GM18511 (cell line): ENCODE results near the gene RPS6KL1.

Experiments used
- ATAC-seq: cut with Tn5 transposase; IDR thresholded peaks from one replicate; pipeline ENCODE4 v1.9.1; 2021; ENCODE audit warnings: mild to moderate bottlenecking, moderate library complexity; ENCODE audit not compliant: unreplicated experiment

Gene RPS6KL1, protein sequence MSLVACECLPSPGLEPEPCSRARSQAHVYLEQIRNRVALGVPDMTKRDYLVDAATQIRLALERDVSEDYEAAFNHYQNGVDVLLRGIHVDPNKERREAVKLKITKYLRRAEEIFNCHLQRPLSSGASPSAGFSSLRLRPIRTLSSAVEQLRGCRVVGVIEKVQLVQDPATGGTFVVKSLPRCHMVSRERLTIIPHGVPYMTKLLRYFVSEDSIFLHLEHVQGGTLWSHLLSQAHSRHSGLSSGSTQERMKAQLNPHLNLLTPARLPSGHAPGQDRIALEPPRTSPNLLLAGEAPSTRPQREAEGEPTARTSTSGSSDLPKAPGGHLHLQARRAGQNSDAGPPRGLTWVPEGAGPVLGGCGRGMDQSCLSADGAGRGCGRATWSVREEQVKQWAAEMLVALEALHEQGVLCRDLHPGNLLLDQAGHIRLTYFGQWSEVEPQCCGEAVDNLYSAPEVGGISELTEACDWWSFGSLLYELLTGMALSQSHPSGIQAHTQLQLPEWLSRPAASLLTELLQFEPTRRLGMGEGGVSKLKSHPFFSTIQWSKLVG

DNA sequence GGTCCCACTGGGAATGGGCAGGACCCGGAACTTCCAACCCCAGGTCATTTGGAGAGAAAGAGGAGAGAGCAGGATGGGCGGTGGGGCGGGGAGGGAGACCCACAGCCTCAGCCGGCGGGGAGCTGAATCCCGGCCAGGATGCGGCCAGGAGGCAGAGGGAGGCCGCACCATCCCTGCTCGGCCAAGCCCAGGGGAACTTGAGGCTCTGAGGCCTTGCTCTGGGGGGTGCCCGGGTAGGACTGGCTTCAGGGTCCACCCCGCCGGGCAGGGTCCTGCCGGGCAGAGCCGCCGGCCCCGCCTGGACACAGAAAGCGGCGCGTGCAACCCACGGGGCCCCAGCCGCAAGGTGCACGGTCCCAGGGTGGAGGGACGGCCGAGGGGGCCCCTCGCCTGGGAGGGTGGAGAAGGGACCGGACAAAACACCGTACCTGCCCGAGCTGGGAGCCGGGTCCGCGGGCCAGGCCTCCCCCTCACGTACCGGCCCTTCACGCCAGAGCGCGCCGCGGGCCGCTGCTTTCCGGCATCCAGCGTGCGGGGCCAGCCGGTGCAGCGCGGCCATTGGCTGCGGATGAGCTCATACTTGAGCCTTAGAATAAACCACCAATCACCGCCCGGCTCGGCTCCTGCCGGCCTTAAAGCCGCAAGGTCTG, at the start of gene RPS6KL1:
TSS of gene RPS6KL1 (minus strand) at position 509 of the 650 bp plus-strand sequence. CDS start 1,719 bp downstream, outside the sequence.
- ATAC-seq, result peak; percentile 85

DNA sequence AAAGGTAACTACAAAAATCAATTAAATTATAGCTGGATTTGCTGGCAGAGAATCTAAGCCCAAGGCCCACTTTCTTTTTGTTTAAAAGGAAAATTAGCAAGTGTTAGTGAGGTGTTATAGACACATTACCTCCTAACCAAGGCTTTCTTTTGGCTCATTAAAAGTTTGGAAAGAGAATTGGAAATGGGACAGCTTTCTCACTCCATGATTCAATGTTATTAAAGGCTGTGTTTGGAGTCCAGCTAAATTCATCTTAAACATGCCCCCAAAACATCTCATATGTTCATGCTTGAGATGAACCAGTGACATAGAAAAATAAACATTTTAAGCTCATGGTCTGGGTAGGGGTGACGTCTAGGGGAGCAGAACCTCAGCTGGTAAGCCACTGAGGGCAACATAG, 45.8 kb upstream of the RPS6KL1 start:
- no peak for ATAC-seq

DNA sequence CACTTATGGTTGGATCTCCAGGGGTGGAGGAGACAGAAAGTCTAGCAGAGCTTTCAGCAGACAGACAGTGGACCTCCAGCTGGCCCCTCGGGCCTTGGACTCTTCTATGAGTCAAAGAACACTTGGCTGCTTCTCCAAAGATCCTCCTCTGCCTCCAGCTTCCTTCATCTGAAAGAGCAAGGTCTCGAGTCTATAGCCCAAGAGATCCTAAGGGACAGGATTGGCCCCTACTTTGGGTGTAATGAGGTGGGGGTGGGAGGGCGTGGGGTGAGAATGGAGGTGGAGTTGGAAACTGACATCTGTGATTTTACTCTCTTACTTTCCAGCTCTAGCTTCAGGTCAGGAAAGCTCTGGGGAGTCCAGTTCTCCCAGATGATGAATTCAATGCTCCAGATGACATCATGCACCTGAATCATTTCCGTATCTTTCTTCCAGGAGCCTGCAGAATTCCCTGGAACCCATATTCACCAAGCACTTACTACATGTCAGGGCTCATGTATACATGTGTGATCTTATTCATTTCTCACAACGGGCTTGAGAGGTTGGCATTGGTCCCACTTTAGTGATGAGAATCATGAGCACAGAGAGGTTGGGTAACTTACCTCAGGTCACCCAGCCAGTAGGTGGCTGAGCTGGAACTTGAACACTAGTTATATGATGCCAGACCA, 42.6 kb upstream of the RPS6KL1 start:
- ATAC-seq, result no peak

DNA sequence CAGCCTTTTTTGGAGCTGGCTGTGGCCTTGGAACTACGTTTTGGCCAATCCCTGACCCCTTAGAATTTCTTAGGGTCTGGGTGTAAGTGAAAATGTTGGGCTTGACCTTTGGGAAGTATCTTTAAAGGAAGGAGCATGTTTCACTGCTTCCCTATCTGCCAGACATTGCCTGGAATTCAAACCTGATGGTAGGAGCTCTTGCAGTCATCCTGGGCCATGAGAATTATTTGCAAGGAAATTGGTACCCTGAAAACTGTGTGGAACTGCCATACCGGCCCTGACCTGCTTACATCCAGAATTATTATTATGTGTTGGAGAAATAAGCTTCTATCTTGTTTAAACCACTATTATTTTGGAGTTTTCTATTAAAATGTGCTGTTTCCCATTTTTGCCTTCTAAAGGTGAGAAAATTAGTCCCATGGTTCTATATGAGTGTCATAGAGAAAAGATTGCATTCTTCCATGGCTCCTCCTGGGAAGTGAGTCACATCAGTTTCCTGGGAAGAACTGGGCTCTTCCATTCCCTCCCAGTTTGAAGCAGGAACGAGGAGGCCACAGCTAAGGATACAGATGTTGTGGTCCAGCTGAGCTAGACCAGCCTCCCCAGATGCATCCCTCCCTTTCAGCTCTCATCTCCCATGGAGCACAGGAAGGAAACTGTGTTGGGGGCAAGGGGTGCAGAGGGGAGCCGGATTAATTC, 41.9 kb upstream of the RPS6KL1 start:
- no peak for ATAC-seq

DNA sequence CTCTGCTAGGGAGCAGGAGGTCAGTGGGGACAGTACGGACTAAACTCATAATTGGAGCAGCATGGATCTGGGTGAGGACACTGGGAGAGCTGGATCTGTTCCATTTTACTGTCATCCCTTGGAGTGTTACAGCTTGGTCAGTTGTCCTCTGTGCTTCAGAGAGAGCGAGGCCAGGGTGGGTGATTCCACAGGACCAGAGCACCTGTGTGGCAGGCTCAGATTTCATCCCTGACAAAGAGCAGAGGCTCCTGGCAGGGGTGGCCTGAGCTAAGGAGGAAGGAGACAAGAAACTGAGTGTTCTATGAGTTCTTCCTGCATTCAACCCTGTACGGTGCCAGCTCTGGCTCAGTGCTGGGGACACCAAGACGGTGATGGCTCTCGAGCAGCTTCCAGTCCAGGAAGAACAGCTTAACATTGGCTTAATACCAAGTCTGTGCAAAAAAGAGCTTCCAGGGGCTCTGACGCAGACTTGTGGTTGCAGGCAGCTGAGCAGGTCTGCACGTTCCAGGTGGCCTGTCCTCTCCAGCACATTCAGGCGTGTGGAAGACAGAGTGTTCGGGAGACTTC, 40.7 kb upstream of the RPS6KL1 start:
- no peak for ATAC-seq

DNA sequence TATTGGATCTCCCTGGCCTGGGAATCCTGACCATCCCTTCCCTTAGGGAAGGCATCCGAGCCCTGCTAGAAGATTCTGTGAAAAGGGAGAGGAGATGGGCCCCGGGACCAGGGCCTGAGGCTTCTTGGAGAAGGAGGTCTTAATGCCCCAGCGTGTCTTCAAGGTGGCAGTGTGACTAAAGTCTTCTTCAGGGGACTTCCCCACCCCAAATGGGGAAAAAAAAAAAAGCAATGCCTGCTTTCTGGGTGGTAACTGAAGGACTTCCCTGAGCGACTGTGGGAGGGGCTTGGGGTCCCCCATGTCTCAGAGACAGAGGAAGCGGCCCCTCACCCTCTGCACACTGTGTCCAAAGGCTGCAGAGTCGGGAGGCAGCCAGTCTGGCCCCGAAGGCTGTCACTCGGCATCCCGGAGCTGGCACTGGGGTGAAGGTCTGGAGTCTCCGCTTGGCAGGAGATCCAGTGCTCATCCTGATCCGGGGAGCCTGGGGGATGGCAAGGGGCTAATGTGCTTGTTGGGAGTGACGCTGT, 40.2 kb upstream of the RPS6KL1 start:
- ATAC-seq, result no peak

DNA sequence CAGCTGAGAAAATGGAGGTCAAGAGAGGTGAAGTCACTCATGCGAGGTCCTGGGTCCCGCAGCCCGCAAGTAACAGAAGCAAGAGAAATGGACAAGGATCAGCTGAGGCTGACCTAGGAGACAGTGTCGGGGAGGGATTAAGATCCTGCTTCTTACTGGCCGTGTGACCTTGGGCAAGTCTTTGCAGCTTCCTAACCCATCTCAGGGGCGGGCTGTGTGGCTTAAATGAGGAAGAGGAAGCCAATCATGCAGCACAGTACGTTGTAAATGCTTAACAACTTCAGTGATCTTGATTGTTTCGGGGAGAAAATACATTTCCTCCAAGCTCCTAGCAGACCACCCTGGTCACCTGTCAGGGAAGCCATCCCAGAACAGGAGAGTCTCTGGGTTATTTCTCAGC, 39.4 kb upstream of the RPS6KL1 start:
- ATAC-seq, result no peak

DNA sequence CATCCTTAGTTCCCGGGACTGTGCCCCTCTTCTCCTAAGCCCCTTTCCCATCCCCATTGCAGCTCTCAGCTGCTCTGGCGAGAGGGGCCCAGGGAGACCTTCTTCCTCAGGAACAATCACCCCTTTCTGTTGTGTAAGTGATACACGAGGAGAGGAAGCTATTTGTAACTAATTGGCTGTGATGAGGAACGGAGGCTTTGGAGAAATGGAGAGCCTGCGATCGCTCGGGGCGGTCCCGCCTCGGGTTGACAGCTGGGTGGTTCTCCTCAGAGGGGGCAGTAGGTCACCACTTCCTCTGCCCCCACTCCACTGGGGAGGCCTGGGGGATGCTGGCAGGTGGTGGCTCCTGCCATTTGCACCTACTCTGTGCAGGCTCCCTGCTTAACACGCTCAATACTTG, 39.0 kb upstream of the RPS6KL1 start:
- no peak for ATAC-seq

DNA sequence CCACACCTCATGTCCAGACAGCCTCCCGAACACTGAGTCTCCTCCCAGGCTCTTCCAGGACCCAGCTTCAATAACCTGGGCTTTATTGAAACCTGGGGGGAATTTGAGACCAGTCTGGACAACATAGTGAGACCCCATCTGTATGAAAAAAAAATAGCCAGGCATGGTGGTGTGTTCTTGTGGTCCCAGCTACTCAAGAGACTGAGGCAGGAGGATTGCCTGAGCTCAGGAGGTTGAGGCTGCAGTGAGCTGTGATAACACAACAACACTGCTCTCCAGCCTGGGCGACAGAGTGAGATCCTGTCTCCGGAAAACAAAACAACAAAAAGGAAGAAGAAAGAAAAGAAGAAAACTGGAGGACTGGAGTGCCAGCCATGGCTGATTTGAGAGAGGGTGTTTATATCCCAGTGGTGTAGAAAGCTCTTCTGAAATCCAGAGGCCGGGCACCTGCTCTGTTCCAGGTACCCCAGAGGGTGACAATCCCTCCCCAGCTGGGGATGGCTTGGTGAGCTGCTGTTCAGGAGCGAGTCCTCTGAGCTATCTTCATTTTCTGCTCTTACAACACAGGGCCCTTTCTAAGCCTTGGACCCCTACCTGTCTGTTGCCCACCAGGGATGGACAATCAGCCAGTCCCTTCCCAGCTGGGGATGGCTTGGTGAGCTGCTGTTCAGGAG, 38.3 kb upstream of the RPS6KL1 start:
- no peak for ATAC-seq

DNA sequence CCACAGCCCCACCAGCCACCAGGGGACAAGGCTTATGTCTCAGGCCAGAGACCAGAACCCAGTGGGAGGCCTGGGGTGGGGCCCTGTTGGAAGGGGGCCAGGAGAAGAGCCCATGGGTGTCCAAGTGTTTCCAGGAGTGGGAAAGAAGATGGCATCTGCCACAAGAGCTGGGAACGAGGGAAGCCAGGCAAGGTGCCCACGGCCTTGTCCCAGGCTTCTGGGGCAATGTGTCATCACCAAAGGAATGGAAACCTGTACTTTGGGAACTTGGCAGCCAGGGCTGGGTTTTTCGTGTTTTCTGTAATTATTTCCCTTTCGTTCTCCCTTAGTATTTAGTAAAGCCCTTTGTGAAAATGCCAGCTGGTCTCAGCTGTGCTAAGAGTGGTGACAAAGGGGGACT, 37.7 kb upstream of the RPS6KL1 start:
- no peak for ATAC-seq

DNA sequence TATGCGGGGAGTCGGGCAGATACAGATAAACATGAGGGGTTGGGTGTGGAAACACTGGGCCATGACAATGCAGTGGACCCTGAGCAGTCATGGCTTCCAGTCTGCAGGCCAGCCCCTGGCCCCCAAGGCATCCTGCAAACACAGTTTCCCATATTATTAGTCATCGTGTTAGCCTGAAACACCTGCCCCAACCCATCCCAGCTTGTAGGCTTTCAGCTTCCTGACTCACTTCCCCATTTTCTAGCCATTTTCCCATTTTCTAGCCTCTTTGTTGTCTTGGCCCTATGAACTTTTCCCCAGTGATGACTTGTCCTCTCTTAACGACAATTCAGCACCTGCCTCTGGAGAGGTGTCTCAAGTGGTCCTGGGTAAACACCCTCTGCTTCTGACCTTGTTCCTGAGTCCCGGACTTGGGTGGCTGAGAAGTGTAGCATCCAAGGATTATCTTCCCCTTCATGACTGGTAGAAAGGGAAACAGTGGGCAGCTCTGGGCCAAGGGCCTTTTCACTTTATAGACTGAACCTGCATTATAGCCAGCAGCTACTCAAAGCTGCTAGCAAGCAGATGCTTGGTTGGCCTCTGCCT, 36.6 kb upstream of the RPS6KL1 start:
- no peak for ATAC-seq

DNA sequence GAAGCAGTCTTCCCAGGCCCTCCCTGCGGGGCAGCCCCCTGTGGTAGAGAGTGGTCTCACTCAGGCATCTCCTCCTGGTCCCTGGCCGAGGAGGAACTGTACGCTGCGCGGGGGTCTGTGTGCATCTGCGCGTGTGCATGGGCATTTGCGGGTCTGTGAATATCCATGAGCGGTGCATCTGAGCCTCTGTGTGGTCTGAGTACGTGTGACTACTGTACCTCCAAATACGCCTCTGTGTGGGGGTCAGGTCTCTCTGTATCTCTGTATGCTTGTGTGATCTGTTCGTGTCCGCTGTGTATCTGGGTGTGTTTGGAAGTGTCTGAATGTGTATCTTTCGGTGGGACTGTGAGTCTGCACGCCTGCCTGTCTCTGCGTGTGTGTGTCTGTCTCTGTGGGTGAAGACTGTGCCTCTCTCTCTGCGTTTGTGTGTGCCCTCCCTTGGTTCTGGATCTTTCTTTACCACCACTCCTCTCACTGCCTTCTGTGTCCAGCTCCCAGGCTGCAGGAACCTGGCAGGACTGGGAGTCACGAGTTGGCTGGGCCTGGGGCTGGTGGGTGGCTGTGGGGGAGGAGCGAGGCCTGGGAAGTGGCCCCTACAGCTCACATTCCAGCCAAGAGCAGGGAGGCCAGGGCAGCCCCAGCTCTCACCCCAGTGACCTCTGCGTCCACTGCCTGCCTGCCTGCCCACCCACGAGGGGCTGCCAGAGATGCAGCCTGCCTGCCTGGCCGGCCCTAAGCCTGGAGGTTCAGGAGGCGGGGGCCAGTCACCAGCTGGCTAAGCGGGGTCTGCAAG, 33.4 kb upstream of the RPS6KL1 start:
- ATAC-seq, result no peak

DNA sequence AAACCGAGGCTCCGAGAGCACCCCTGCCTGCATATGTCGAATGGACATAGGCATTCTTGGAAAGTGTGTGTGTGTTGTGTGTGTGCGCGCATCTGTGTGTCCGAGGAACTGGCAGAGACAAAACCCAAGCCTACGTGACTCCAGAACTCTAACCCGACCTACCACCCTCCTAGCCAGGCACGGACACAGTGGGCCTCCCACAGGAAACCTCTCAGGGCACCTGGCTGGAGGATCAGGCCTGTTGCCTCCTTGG, 32.9 kb upstream of the RPS6KL1 start:
- ATAC-seq, result no peak

DNA sequence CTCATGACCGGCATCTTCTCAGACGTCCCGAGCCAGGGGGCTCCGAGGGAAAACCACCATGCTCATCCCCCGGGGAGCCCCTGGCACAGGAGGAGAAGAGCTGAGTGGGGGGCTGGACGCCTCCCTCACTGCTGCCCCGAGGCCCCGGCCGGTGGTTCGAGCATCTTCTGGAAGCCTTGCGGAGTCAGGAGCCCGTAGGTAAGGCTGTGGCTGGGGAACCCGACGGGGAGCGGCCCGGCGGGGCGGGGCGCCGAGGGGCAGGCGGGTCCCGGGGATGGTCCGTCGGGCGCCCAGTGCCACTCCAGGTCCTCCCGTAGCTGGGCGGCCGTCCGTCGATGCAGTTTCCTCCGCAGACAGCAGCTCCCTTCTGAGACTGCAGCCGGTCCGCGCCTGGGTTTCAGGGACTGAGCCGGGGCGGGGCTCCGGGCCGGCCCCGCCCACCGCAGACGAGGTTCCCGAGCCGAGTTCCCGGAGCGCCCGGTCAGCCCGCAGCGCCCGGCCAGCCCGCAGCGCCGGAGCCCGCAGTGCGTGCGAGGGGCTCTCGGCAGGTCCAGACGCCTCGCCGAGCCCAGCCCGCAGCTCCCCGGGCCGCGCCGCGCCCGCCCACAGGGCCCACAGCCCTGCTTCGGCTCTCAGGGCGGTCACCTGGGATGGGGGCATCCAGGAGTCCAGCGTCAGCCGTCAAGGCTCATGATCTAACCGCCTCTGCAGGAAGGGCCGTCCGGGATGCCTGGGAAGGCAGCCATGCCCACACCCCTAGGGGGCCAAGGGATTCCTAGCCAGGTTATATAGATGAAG, 32.4 kb upstream of the RPS6KL1 start, which contains the start of gene PGF:
TSS of gene PGF (minus strand) at position 369 of the 798 bp plus-strand sequence. CDS start at position 14, 355 bp downstream.
- ATAC-seq, result no peak

DNA sequence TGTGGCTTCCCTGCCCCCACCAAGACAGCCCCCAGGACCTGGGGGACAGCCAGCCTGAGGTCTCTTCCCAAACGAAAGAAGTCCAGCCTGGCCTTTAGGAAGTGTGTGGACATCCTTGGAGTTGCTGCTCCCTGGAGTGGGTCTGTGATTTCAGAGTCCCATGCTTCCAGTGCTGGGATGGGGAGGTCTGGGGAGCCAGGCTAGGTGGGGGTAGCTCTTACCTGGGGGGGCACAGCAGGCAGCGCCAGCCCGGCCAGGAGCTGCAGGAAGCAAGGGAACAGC, 31.8 kb upstream of the RPS6KL1 start:
- ATAC-seq, result no peak

DNA sequence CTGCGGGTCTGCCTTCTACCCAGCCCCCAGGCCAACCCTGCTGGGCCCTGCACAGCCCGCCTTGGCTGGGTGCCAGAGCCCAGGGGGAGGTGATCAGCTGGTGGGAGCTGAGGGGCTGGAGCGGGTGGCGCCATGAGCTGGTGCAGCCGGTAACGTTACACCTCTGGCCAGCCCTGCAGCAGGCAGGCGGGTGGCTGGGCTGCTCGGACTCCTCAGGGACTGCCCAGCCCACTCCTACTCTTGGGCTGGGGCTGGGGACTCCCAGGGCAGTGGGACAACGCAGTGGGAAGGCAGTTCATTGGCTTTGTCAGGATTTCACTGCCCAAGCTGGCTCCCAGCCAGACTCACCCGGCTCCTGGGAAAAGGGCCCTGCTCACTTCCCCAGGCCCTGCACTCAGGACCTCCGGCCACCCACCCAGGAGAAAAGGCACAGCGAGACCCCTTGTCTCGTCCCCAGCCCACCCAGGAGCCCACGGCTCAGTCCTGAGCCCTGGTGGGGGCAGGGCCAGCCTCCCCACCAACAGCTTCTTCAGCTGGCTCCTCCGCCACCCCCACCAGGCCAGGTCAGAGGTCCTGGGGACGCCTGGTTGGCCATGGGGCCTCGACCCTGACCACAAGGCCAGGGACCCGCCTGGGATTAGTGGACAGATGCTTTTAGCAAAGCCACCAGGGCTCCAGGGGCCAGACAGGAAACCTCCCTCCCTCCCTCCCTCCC, 31.3 kb upstream of the RPS6KL1 start:
- no peak for ATAC-seq

DNA sequence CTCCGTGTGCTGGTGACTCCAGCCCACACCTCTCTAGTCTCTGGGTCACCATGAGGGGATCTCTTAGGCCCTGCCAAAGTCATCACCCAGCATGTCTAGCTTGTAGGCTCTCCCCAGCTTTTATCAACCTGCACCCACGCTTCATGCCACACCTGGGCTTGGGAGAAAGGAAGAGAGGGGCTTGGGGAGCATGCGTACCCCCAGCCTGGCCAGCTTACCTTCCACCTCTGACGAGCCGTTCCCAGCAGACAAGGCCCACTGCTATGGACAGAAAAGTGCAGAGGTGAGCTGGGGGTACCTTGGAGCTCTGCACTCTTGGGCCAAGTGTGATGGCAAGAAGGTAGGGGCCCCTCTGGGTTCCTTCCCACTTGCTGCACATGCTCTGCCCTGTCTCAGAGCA, 30.6 kb upstream of the RPS6KL1 start:
- no peak for ATAC-seq
